HCEC 1CT (cell line): ENCODE data around the gene RNF6.
"Not testable (repeated sequence)": the region's sequence is repeated elsewhere in the genome, so short reads cannot be mapped to it uniquely, and the experiment has no call there.

Source experiments
- DNase-seq: peaks from one replicate; pipeline ENCODE4 v3.0.0-alpha.2; 2017

The RNF6 gene

DNA sequence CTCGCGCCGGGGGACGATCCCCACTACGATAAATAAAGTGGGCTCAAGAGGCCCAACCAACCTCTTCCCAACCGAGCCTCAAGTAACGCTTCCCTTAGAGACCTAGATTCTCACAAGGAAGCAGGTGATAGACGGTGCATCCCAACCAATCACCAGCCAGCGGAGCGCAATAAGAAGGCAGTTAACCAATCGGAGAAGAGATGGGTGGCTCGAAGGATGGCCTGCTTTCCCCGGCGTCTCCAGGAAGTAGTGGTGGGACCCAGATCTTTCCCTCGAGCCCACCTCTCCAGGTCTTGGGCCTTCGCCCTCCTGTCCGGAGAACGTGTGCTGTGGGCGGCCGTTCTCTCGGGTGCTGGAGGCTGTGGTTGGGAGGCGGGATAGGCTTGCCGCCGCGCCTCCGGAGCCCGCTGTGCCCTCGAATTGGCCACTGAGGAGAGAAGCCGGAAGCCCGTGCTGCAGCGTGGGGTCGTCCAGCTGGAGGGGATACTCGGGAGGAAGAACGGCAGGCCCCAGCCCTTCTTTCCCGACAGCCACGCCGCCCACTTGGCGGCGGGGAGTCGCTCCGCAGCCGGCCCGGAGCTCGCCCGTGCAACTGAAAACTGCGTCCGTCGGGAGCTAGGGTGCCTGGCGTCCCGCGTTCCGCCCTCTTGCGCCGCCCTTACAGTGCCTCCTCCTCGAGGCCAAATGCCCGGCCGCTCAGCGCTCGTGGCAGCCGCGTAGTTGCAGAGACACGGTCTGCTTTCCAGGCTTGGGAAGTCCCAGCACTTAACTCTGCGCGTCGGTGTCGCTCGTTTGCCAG, at the start of gene RNF6:
TSS of gene RNF6 (minus strand) at position 594 of the 799 bp plus-strand sequence. CDS start 2,665 bp downstream, outside the sequence.
- peak; percentile 97 for DNase-seq

DNA sequence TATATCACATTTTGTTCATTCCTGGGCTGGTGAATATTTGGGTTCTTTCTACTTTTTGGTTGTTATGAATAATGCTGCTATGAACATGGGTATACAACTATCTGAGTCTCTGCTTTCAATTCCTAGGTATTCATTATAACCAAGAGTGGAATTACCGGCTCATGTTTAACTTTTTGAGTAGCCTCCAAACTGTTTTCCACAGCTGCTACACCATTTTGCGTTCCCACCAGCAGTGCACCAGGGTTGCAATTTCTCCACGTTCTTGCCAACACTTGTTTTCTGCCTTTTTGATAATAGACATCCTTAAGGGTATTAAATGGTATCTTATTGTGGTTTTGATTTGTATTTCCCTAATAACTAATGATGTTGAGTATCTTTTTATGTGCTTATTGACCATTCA, 48.6 kb upstream of the RNF6 start:
- no peak for DNase-seq

DNA sequence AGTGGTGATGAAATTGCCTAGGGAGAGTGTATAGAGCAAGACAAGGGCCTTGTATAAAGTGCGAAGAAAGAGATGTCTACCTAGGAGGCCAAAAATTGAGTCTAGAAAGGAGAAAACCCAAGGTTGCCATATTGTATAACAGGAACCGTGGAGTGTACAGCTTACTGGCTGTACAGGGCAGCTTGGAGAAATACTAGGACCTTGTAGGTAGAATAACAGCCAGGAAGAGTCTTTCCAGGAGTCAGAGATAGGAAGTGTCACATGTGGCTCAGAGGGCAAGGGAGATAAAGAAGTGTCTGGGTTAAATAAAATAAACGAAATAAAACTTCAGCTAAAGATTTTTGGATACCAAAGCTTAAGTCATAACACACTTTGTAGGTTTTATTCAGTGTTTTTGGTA, 44.2 kb upstream of the RNF6 start:
- no peak for DNase-seq

DNA sequence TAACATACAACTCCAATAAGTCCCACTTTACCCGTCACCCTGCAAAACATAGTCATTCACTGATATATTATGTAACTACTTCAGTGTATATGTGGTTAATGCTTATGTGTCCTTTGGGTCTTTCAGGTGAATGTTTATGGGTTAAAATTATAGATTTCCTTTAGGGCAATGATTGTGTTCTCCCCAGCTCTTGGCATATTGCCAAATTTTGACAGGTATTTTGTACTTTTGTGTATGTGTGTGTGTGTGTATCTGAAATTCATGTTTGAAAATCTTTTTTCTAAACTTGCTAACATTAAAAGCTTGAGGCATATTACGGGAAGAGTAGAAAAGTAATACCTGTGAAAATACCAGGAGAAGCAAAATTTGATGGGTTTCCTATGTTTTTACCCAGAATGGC, 40.0 kb upstream of the RNF6 start:
- no peak for DNase-seq

DNA sequence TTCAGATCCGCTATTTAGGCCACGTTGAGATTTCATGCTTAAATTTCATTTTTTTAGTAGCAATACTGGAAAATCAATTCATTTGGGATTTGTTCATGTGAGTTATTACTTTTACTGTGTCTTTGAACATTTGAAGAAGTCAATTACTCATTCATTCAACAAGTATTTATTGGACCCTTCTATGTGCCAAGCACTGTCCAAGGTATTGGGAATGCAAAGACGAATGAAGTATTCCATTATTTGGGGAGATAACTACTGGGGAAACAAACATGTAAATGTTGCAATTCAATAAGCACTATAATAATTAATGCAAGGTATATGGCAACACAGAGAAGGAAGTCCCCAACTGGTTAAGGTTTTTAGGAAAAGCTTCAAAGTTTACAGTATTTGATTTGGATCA, 37.5 kb upstream of the RNF6 start:
- no peak for DNase-seq

DNA sequence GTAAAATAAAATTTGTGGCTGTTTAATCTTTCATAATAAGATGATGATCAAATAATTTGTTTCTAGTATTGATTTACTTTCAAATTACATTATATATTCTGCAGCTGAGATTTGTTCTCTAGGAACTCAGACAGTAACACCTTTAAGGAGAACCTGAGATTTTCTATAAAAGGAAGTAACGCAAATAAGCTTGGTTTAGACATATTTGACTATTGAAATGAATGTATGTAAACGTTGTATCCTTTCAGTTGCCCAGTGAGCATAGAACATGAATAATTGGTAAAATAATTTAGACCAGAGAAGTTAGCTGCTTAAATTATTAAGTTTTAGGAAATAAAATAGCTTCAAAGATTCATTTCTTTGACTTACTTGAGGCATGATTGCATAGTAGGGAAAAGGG, 34.9 kb upstream of the RNF6 start:
- DNase-seq = no peak

DNA sequence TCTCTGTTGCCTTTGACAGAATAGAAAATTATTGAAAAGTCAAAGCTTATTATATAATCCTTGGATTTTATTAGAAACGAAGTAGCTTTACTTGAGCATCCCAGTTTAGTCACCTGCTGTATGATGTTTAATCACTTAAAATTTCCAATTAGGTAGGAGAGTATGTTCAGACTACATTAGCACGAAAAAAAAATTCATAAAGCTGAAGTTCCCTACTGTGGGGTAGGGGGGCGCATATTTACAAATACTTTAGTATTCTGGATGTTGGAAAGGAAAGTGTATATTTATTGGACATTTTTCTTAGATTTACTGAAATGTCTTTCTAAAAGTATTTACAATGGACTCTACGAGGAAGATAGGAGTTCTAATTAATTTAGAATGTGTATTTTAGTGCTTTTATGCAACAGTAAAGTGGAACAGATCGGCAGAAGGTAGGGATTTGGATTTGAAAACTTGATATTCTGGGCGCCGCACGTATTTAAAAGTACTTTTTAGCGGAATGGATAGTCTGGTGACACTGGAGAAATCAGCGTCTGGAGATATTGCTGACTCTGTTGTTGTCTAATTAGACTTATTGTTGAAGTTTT, 33.7 kb upstream of the RNF6 start:
- DNase-seq = peak; percentile 11

DNA sequence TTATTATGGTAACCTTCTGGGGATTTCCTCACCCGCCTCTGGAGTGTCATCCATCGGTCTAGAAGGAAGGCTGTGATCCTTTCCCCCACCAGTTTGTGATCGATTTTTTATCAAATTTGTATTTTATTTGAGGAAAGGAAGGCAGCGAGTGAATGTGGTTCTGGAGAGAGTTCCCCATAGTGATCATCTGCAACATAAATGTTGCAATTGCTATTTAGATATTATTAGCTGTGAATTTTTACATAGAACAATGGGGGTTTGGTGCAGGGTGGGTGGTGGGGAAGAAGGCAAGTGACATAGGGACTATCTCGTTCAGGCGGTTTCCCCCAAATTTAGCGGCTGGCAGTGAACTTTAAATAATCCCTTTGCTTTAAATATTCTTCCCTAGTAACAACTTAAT, 33.0 kb upstream of the RNF6 start:
- DNase-seq = no peak

DNA sequence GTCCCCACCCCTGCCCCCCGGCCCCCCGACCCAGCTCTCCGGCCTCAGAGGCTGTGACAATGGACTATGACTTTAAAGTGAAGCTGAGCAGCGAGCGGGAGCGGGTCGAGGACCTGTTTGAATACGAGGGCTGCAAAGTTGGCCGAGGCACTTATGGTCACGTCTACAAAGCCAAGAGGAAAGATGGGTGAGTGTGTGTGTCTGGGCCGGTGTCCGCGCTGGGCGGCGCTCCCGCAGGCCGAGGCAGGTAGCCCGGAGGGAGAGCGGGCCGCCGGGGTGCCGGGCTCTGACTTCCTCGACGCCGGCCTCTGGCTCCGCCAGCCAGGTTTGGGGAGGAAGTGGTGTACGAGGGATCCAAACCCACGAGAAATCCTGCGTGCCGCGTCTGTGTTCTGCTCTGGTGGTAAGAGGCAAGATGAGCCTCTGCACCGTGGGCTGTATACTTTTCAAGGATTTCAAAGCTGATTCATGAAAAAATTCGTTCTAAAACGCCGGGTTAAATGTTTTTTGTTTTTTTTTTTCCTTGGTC, 32.5 kb upstream of the RNF6 start:
- peak; percentile 45 for DNase-seq

DNA sequence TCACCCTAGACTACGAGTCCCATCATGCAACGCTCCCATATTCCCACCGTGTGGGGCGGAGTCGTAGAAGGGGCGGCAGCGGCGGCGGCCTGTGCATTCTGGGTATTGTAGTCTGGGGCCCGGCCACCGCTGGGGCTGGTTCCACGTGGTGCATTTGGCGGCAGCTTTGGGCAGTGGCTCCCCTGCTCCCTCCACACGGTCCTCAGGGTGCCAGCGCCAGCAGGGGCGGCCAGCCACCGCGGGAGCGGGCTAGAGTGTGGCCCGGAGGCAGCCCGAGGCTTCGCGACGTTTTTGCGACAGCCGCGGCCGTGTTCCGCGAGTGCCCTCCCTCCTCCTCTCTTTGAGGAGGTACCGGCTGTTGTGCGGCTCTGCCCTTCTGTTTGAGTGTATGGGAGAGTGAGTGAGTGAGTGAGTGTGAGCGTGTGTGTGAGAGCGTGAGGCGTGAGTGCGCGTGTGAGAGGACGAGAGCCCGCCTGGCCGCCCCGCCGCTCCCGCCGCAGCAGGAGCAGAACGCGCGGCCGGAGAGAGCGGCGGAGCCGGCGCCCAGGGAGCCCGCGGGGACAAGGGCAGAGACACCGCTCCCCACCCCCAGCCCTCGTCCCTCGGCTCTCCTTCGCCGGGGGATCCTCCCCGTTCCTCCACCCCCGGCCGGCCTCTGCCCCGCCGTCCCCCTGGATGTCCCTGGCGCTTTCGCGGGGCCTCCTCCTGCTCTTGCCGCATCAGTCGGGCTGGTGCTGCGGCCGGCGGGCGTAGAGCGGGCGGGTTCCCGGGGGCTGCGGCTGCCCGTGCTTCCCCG, 31.9 kb upstream of the RNF6 start, which contains the start of gene CDK8:
TSS of gene CDK8 (plus strand) at position 343 of the 796 bp plus-strand sequence. CDS start 513 bp downstream, outside the sequence.
- peak; percentile 87 for DNase-seq

DNA sequence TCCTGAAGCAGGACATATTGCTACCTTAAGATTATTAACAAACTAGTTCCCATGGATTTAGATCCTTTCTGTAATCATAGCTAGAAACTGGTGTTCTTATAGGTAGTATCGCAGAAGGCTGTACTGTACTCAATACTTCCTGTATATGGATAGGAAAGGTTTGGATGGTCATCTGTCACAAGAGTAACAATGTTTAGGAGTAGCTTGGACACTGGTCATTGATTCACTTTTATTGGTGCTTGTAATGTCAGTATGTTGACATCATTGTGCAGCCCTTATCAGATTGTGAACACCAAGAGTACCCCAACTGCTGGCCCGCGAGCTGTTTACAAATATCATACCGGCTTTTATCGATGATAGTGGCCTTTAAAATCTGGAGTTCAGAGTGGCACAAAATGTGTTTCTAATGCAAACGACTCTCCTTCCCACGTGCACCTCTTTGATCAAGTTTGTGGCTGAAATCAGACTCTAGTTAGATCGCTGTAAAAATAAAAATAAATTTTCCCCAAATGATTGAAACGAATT, 31.2 kb upstream of the RNF6 start:
- DNase-seq = no peak

DNA sequence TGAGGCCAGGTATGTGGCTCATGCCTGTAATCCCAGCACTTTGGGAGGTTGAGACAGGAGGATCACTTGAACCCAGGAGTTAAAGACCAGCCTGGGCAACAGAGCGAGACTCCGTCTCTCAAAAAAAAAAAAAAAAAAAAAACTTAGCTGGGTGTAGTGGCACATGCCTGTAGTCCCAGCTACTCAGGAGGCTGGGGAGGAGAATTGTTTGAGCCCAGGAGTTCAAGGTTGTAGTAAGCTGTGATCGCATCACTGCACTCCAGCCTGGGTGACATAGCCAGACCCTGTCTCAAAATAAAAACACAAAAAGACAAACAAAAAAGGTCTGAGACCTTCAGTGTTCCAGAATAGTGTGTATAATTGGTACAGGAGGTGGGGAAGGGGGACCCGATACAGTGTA, 29.9 kb upstream of the RNF6 start:
- DNase-seq = not testable (repeated sequence)

DNA sequence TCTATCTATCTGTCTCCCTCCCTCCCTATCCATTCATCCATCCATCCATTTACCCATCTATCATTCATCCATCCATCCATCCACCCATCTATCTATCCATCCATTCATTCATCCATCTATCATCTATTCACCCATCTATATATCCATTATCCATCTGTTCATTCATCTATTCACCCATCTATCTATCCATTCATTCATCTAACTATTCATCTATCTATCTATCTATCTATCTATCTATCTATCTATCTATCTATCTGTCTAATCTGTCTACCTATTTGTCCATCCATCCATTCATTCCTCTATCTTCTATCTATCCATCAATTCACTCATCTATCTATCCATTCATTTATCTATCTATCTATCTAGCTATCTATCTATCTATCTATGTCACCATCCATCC, 27.4 kb upstream of the RNF6 start:
- DNase-seq = no peak

DNA sequence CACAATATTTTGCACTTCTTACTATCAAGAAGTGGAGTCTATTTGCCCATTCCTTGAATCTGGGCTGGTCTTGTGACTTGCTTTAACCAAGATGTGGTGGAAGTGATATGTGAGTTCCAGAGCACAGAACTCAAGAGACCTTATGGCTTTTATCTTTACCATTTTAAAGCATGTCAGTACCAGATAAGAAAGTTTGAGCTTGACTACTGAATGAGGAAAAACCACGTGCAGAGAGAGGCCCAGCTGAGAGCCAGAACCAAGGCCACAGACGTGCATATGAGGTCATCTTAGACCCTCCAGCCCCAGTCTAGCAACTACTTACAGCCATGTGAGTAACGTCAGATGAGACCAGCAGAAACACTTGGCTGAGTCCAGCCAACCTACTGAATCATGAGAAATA, 25.5 kb upstream of the RNF6 start:
- no peak for DNase-seq

DNA sequence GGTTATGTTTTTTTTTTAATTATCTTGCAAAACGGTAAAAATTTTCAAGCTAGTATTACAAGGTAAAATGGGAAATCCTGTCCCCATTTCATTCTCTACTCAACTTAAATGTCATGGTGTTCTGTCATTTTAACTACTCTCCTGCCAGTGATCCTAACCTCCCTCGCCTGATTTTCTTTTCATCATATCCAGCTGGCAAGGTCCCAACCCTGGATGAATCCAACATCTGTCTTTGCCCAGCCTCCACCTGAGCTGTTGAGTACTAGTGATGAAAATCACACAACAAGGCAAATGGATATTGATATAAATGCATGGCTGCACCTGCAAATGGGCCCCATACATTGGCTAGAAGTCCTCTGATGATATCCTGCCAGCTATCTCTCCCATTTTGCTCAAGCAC, 24.9 kb upstream of the RNF6 start:
- no peak for DNase-seq

DNA sequence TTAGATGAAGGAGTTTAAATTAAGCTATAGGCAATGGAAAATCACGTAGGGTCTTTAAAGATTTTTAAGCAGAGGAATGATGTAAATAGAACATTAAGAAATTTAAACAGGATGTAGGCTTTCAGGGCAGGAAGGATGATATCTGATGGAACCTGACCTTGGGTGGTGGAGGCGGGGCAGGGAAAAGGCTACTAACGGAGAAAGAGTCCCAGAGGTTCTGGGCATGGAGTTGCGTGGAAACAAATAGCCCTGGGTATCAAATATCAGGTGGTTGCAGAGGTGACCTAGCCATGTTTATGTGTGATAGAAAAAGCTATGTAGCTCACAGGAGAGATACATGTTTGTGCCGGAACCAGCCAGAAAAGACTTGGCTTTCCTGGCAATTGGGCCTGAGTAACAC, 24.0 kb upstream of the RNF6 start:
- DNase-seq = no peak

DNA sequence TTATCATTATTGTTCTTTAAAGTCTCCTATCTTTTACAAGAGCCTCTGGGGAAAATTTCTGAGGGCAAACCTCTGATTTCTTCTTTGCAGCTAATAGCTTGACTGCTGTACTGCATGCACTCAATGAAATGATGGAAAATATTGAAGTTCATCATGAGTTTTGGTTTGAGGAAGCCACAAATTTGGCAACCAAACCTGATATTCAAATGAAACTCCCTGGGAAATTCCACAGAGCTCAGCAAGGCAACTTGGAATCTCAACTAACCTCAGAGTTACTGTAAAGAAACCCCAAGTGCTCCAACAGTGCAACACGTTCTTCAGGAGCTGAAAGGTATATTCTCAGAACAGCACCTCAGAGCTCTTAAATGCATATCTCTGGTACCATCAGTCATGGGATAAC, 14.2 kb upstream of the RNF6 start:
- DNase-seq = no peak

DNA sequence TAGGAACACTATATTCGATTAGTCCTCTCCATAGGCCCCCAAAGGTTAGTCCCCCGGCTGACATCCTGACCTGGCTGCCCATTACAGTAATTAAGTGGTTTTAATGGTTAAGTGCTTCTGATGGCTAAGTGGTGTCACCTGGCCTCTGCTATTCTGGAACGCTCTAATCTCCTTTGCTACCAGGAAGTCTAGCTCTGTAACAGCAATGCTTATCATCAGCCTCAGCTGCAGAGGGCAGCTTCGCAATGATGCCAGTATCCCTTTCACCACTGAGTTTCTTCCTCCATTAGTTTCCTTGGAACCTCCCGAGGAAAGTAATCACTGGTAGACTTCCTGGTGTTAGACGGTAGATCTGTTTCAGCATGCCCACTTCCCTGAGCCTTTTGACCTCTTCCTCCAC, 8.6 kb upstream of the RNF6 start:
- no peak for DNase-seq

DNA sequence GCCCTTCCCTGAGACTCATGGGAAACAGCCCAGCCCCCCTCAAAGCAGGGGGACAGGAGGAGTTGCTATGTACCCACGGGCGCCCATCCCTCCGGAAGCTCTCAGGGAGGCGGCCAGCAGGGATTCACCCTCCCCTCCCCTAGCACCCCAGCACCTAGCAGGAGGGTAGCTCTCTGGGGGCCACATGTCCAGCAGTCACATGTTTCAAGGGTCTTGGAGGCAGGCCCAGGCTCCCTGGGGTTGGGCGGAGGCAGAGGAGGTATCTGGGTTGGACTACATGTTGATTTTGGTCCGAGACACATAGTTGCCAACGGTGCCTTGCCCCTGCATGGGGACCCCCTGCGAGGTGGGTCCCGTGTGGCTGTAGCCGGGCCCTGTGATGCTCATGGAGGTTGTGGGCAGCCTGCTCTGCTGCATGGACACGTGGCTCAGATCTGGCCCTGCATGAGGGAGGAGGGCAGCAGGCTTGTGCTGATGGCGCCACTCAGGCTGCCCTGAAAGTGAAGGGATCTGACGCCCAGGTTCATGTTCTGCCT, 7.0 kb upstream of the RNF6 start:
- no peak for DNase-seq

DNA sequence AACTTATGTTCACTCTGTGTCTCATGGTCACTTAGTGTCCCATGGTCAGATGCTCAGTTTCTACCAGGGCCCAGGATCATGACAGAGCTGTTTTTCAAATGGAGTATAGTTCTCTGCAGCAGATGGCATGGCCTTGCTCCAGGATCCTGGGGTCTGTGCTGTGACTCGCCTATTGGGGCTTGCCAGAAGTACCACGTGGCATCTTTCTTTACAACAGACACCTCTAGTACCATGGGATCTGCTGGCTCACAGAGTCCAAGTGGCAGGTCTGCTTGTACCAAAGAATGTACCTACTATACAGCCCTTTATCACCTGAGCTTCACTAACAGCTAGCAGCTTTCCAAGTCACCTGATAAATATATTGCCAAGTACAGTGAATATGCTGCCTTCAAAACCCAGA, 6.0 kb upstream of the RNF6 start:
- DNase-seq = no peak

DNA sequence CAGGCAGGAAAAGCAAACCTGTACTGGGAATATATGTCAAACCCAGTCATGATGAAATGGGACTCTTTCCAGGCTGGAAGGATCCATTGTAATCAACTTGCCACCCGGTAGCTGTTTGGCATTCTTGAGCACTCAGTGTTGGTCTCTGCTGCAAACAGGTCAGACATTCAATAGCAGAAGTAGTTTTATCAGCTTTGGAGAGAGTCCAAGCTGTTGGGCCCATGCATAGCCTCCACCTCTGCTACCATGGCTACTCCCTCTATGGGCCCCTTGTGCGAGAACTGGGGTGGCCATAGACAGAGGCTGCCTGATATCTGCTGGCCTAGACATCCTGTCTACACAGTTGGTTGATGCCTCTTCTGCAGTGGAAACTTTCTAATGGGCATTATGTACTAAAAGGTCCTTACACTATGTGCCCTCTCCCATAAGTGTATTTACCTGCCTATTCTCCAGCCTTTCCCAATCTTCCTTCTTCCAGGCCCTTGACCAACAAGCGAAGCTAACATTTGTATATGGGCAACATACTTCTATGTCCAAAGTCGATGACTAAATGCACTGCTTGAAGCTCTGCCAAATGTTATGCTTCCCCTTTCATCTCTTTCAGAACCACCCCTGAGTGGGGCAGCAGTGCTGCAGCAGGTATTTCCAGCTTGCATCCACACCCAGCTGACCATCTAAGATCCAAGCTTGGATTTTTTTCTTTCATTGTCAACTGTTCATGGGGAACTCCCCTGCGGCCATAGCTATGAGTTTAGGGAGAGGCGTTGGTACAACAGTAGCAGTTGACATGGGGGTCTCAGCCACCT, 5.3 kb upstream of the RNF6 start:
- no peak for DNase-seq
